H1 (cell line): ENCODE results near the gene CXorf65. TPM values are rescaled to one million over a fixed set of nuclear protein-coding genes. Genes with fewer than 3 reads are reported as not detected.

ENCODE experiments used
- CHD7 ChIP-seq: fragments of 300-600 bp; sonication (generic); IDR thresholded peaks from 2 replicates; pipeline ENCODE4 v1.7.1; 2012; ENCODE audit warnings: low read length, moderate library complexity, mild to moderate bottlenecking, inconsistent platforms; ENCODE audit not compliant: insufficient replicate concordance
- polyA plus RNA-seq, 7 experiments: library from polyadenylated mRNA; depleted of rRNA in 3 of 7; stranded (reverse) in 5 of 7; unstranded in 2 of 7; fragments of >200 nt in 5 of 7; fragments of 200-250 nt in 2 of 7; gene quantifications; 1 replicate in 5 of 7; 2 replicates in 1 of 7; 4 replicates in 1 of 7; pipeline versions ENCODE4 v1.2.1 to v1.2.3, GENCODE V29; 2011 to 2013; ENCODE audit warnings: missing spikeins in 2 of 7, mixed read lengths in 2 of 7
- total RNA-seq: library from RNA; stranded (reverse); fragmentation: NEBNext Ultra II Directional; extraction: Animal tissue kit (Norgen Biotek cat#: 25700); gene quantifications from 2 replicates; pipeline ENCODE4 v1.2.1, GENCODE V29; 2021

CXorf65 gene
- total and polyA plus RNA-seq, 2 of the 8 experiments (the other 6 are each of a cell fraction or from before 2014, with no cell fraction given), result not detected

GRCh38 chrX:71118032-71118984 lies 11.8 kb upstream of the CXorf65 start, which contains the start of gene MED12 (continued):
- TF ChIP-seq CHD7, result no peak
- TF ChIP-seq, all 59 proteins: peak for 8
